Nephron progenitor cell (in vitro differentiated cells): ENCODE measurements around the gene SWSAP1.

Experiments used
- DNase-seq: peaks from one replicate; pipeline ENCODE4 v3.0.0; 2021
- H3K27ac Mint-ChIP-seq: 2 replicates; pipeline ENCODE4 v1.8.0; 2021; ENCODE audit warnings: mild to moderate bottlenecking, moderate library complexity, mixed read lengths
- H3K27me3 Mint-ChIP-seq: 2 replicates; pipeline ENCODE4 v1.8.0; 2021; ENCODE audit warnings: mild to moderate bottlenecking, low read depth, mixed read lengths; ENCODE audit not compliant: poor library complexity
- H3K36me3 Mint-ChIP-seq: 2 replicates; pipeline ENCODE4 v1.8.0; 2021; ENCODE audit warnings: low read depth, mixed read lengths
- H3K4me1 Mint-ChIP-seq: 2 replicates; pipeline ENCODE4 v1.8.0; 2021; ENCODE audit warnings: mixed read lengths
- H3K4me3 Mint-ChIP-seq: 2 replicates; pipeline ENCODE4 v1.8.0; 2021; ENCODE audit warnings: mild to moderate bottlenecking, moderate library complexity, mixed read lengths
- H3K9me3 Mint-ChIP-seq: 2 replicates; pipeline ENCODE4 v1.8.0; 2021; ENCODE audit warnings: mild to moderate bottlenecking, moderate library complexity, mixed read lengths
- CTCF ChIP-seq: fragments of 200-600 bp; sonication (generic); IDR thresholded peaks from 2 replicates; pipeline ENCODE4 v1.5.0; 2021; ENCODE audit warnings: antibody characterized with exemption

The SWSAP1 gene

GRCh38 chr19:11414544-11414943 is 40.1 kb downstream of the SWSAP1 start:
- Mint-ChIP-seq H3K27ac (no peak overlapping the region), H3K9me3 (no peaks in the 10 kb centered on the region), H3K27me3 (peaks cover 65% of the 10 kb centered on the region), H3K4me3 (no peak overlapping the region), H3K36me3 (no peaks in the 10 kb centered on the region), H3K4me1 (peaks cover 23% of the 10 kb centered on the region)
- DNase-seq, result no peak
- TF ChIP-seq CTCF, result no peak

GRCh38 chr19:11416346-11417052 is 42.0 kb downstream of the SWSAP1 start:
- Mint-ChIP-seq H3K36me3 (no peaks in the 10 kb centered on the region), H3K27me3 (peaks cover 78% of the 10 kb centered on the region), H3K27ac (no peak overlapping the region), H3K4me1 (peaks cover 36% of the 10 kb centered on the region), H3K9me3 (no peaks in the 10 kb centered on the region), H3K4me3 (peak overlapping the region; percentile 16)
- DNase-seq, result no peak
- no peak for TF ChIP-seq CTCF

GRCh38 chr19:11418094-11418548 is 43.7 kb downstream of the SWSAP1 start:
- H3K4me1 Mint-ChIP-seq, result peaks cover 44% of the 10 kb centered on the region
- peaks cover 1% of the 10 kb centered on the region for H3K9me3 Mint-ChIP-seq
- H3K36me3 Mint-ChIP-seq, result no peaks in the 10 kb centered on the region
- DNase-seq, result no peak
- H3K4me3 Mint-ChIP-seq, result peak overlapping the region; percentile 79
- no peak for TF ChIP-seq CTCF
- H3K27ac Mint-ChIP-seq, result no peak overlapping the region
- H3K27me3 Mint-ChIP-seq, result peaks cover 86% of the 10 kb centered on the region

DNA sequence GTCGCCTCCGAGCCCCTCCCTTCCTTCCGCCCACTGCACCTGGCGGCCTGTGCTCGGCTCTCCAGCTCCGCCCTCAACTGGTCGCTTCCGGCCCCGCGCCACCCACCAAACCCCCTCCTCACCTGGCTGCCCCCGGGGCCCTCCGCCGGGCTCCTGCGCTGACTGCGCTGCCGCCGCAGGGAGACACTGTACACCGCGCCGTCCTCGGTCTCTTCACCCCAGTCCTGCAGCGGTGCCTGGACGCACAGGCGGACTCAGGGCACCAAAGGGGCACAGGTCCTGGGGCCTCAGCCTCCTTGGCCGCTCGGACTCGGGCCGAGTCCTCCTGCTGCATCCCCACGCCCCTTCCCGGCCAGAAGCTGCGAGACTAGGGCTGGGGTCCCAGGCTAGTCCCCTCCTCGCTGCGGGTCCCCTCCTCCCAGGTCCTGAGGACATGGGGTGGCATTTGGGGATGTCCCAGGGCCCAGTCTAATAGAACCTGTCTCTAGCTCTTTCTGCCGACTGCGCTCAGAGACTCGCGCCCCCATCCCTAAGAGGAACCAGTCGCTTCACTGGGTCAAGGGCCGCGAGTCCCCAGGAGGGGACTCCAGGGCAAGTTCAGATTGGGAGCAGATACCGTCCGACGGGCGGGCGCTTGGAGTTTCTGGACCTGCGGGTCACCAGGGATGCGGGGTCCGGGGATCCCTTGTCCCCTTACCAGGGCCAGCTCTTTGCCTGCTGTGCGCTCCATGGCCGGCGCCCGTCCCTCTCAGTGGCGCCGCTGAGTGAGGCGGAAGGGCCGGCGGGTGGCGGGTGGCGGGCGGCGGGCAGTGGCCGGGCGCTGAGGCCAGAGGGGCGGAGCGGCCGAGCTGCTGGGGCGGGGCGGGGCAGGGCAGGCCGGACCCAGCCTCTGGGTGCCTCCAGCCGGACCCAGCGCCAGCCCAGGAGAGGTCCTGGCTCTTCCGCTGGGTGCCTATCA is 44.4 kb downstream of the SWSAP1 start, which contains the start of gene RGL3:
Gene RGL3 (minus strand): TSS at position 766 of the 958 bp plus-strand sequence. CDS start 36 bp downstream, at position 730.
- Mint-ChIP-seq H3K36me3 (no peaks in the 10 kb centered on the region), H3K27me3 (peaks cover 93% of the 10 kb centered on the region), H3K4me3 (peak within 1 kb of the TSS; percentile 80), H3K27ac (no peak within 1 kb of the TSS), H3K9me3 (peaks cover 5% of the 10 kb centered on the region), H3K4me1 (peaks cover 49% of the 10 kb centered on the region)
- peak; percentile 73 for DNase-seq
- TF ChIP-seq CTCF, result no peak

DNA sequence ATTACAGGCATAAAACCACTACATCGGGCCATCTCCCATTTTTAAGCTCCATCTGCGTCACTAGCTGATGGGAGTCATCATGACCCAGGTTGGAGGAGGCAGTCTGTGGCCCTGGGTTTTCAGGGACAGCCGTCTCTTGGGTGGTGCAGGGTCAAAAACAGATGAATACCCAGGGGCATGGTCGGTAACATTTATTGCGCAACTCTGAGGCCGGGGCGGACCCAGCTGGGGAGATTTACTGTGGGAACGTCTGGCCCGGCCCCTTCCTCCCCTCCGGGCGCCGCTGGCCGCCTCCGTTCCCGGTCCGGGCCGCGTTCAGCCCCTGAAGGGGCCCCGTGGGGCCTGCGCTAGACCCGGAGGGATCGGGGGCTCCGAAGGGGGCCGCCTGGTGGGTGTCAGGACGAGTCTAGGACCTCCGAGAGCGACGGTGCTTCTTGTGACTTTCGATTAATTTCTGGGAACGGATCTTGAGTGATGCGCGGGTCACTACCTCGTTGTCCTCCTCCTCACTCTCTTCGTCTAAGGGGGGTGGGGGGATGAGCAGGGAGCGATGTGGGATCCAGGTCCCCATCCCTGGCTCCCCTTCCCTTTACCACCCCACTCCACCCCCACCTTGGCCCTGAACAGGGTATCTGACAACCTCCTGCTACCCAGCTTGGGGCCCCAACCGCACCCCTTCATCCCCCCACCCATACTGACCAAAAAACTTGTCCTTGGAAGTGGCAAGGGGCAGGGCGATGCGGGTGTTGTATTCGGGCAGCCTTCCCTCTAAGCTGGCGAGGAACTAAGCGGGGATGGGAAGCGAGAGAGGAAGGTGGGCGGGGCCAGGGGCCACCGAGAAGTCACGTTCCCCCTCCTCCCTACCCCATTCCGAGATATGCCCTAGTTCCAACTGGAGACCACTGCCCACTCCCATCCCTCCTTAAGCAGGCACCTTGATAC is 46.2 kb downstream of the SWSAP1 start:
- no peak overlapping the region for H3K27ac Mint-ChIP-seq
- no peaks in the 10 kb centered on the region for H3K36me3 Mint-ChIP-seq
- H3K9me3 Mint-ChIP-seq, result peaks cover 5% of the 10 kb centered on the region
- TF ChIP-seq CTCF, result no peak
- H3K27me3 Mint-ChIP-seq, result peaks cover 86% of the 10 kb centered on the region
- DNase-seq, result peak; percentile 69
- H3K4me3 Mint-ChIP-seq, result peak overlapping the region; percentile 80
- peaks cover 46% of the 10 kb centered on the region for H3K4me1 Mint-ChIP-seq
